ENCODE results near the gene ATG4D. TPM values are rescaled to one million over a fixed set of nuclear protein-coding genes. Genes with fewer than 3 reads are reported as not detected.

ATG4D gene
- total RNA-seq, 4 donors from 2014 or later, result 18.4 to 35.6 (median 24.9) TPM

- Histone ChIP-seq H3K36me3 (no peaks in the 10 kb centered on the region), H3K27ac (peak overlapping the region in 2 of 4 donors; percentile 48 to 49), H3K27me3 (peaks cover 61% of the 10 kb centered on the region), H3K9me3 (no peaks in the 10 kb centered on the region), H3K4me3 (no peak overlapping the region), H3K4me1 (peaks cover 0 to 11% (median 0%) of the 10 kb centered on the region in 3 donors)
- ATAC-seq, result no peak
- no peak for TF ChIP-seq POLR2A (IDR thresholded peaks at IDR 0.05)
- TF ChIP-seq POLR2AphosphoS5 (IDR thresholded peaks at IDR 0.05), result no peak
- TF ChIP-seq, protein P1, sequence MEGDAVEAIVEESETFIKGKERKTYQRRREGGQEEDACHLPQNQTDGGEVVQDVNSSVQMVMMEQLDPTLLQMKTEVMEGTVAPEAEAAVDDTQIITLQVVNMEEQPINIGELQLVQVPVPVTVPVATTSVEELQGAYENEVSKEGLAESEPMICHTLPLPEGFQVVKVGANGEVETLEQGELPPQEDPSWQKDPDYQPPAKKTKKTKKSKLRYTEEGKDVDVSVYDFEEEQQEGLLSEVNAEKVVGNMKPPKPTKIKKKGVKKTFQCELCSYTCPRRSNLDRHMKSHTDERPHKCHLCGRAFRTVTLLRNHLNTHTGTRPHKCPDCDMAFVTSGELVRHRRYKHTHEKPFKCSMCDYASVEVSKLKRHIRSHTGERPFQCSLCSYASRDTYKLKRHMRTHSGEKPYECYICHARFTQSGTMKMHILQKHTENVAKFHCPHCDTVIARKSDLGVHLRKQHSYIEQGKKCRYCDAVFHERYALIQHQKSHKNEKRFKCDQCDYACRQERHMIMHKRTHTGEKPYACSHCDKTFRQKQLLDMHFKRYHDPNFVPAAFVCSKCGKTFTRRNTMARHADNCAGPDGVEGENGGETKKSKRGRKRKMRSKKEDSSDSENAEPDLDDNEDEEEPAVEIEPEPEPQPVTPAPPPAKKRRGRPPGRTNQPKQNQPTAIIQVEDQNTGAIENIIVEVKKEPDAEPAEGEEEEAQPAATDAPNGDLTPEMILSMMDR (IDR thresholded peaks at IDR 0.05), result no peak
- TF ChIP-seq EP300 (IDR thresholded peaks at IDR 0.05), result no peak
- WGBS, 2 donors (ENCODE audit: low coverage in 1 of 2), result 93 to 100% methylated on average over 2 to 3 of the region's 7 CpGs
Measured at GRCh38 chr19:10593148-10593547, 49.4 kb downstream of the ATG4D start.

- ATAC-seq, result peak; percentile 61
- peaks cover 0 to 11% (median 0%) of the 10 kb centered on the region in 3 donors for H3K4me1 ChIP-seq
- peak overlapping the region in 3 of 4 donors; percentile 17 to 49 (median 48) for H3K27ac ChIP-seq
- TF ChIP-seq POLR2AphosphoS5 (IDR thresholded peaks at IDR 0.05) (no peak), POLR2A (IDR thresholded peaks at IDR 0.05) (no peak), EP300 (IDR thresholded peaks at IDR 0.05) (no peak)
- TF ChIP-seq, protein P1 (IDR thresholded peaks at IDR 0.05), result no peak
- peaks cover 55% of the 10 kb centered on the region for H3K27me3 ChIP-seq
- no peaks in the 10 kb centered on the region for H3K9me3 ChIP-seq
- no peaks in the 10 kb centered on the region for H3K36me3 ChIP-seq
- H3K4me3 ChIP-seq, result no peak overlapping the region
- WGBS, 2 donors (ENCODE audit: low coverage in 1 of 2), result 71 to 83% methylated on average over 4 to 9 of the region's 9 CpGs
Measured at GRCh38 chr19:10593820-10594637, 50.3 kb downstream of the ATG4D start.

DNA sequence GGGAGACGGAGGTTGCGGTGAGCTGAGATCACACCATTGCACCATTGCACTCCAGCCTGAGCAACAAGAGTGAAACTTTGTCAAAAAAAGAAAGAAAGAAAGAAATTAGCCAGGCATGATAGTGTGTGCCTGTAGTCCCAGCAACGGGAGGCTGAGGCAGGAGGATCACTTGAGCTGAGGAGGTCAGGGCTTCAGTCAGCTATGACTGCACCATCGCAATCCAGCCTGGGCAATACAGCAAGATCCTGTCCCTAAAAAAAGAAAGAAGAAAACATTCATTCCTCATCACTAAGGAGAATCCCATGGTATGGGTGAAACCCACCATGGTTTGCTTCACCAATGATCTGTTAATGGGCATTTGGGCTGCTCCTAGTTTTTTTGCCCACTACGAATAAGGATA is 56.4 kb downstream of the ATG4D start:
- TF ChIP-seq POLR2A (IDR thresholded peaks at IDR 0.05) (no peak), POLR2AphosphoS5 (IDR thresholded peaks at IDR 0.05) (no peak), EP300 (IDR thresholded peaks at IDR 0.05) (no peak)
- TF ChIP-seq, protein P1 (IDR thresholded peaks at IDR 0.05), result no peak
- no peak overlapping the region for H3K27ac ChIP-seq
- peaks cover 0 to 29% (median 14%) of the 10 kb centered on the region in 3 donors for H3K4me1 ChIP-seq
- no peak overlapping the region for H3K4me3 ChIP-seq
- peaks cover 20% of the 10 kb centered on the region for H3K27me3 ChIP-seq
- no peaks in the 10 kb centered on the region for H3K36me3 ChIP-seq
- no peaks in the 10 kb centered on the region for H3K9me3 ChIP-seq
- no peak for ATAC-seq
- 83 to 100% methylated on average over 1 to 3 of the region's 5 CpGs for WGBS, 2 donors (ENCODE audit: low coverage in 1 of 2)

GRCh38 chr19:10601999-10602329 is 58.3 kb downstream of the ATG4D start:
- Histone ChIP-seq H3K27me3 (peaks cover 11% of the 10 kb centered on the region), H3K9me3 (no peaks in the 10 kb centered on the region), H3K4me3 (peak overlapping the region in 1 of 2 donors; percentile 99), H3K4me1 (peaks cover 0 to 32% (median 14%) of the 10 kb centered on the region in 3 donors), H3K27ac (peak overlapping the region in 3 of 4 donors; percentile 30 to 95 (median 91)), H3K36me3 (no peaks in the 10 kb centered on the region)
- TF ChIP-seq POLR2A (IDR thresholded peaks at IDR 0.05) (no peak), POLR2AphosphoS5 (IDR thresholded peaks at IDR 0.05) (no peak), EP300 (IDR thresholded peaks at IDR 0.05) (no peak)
- TF ChIP-seq, protein P1 (IDR thresholded peaks at IDR 0.05), result no peak
- WGBS, 2 donors (ENCODE audit: low coverage in 1 of 2), result 22 to 50% methylated on average over 1 to 6 of the region's 7 CpGs
- no peak for ATAC-seq

Data from gastroesophageal sphincter (tissue), 4 donors.